ENCODE data around the gene NR1I3. TPM values are rescaled to one million over a fixed set of nuclear protein-coding genes. Genes with fewer than 3 reads are reported as not detected.

The NR1I3 gene
- total and polyA plus RNA-seq, 2 of the 13 experiments (the other 11 are each of a cell fraction or from before 2014, with no cell fraction given), result 0.62 to 0.95 TPM

- POLR2A ChIA-PET, result interaction anchor here (13.8 kb wide), 1 partner anchor 15 kb away, joined by 357 read pairs; the partner anchor contains the start of genes APOA2 and TOMM40L
- CTCF ChIA-PET (ENCODE audit: low intra/inter-chr PET ratio, low total read pairs), result no interaction called here
- in situ Hi-C loops (cut with HindIII; ENCODE audit: extremely low pct_ligation_motif_present, low pct_unique_long_range_greater_than_20kb), result no loop called here
These were observed 30.8 kb downstream of the NR1I3 start for GRCh38 chr1:161207173-161207572.

More at GRCh38 chr1:161207173-161207572, 30.8 kb downstream of the NR1I3 start:
- intact Hi-C loops (cut with micrococcal nuclease; ENCODE audit: unreplicated experiment), result no loop called here
- no peak for FAIRE-seq
- Histone ChIP-seq H3K27ac (ENCODE audit: extremely low read length, insufficient read depth, low read length) (no peak overlapping the region), H3K4me1 (ENCODE audit: insufficient read depth, low read length) (peaks cover 46% of the 10 kb centered on the region), H3K27me3 (ENCODE audit: control insufficient read depth in 1 of 2, insufficient read depth in 2 of 2, low read length in 2 of 2) (no peaks in the 10 kb centered on the region; a peak in 1 of 5 replicates), H3K9ac (ENCODE audit: insufficient read depth, low read depth, low read length) (no peak overlapping the region), H3K4me2 (ENCODE audit: low read depth, low read length) (no peak overlapping the region), H3K4me3 (replicated peaks in 1 of 3; ENCODE audit: insufficient read depth in 1 of 3, low read depth in 2 of 3, low read length in 3 of 3) (no peak overlapping the region), H3K36me3 (replicated peaks in 1 of 2; ENCODE audit: control insufficient read depth in 1 of 2, insufficient read depth in 2 of 2, low read length in 2 of 2) (peaks cover 16 to 75% of the 10 kb centered on the region in 2 experiments), H3K79me2 (ENCODE audit: insufficient read depth, low read length) (peaks cover 25% of the 10 kb centered on the region), H3K9me3 (ENCODE audit: low read length) (no peaks in the 10 kb centered on the region), H4K20me1 (ENCODE audit: insufficient read depth, low read length) (no peaks in the 10 kb centered on the region), H2AFZ (ENCODE audit: low read length) (no peak overlapping the region)
- no peak for TF ChIP-seq RNF219 (CRISPR knock-in tag; IDR thresholded peaks at IDR 0.05)
- TF ChIP-seq ZNF235 (CRISPR knock-in tag; IDR thresholded peaks at IDR 0.05; ENCODE audit: borderline replicate concordance), result no peak
- BruUV-seq (replicated peaks), result no TSS peak
- no peak for ATAC-seq
- DNase-seq (ENCODE audit: low spot score), result no peak
- 100% methylated on average over 8 of the region's 8 CpGs for WGBS (ENCODE audit: low lambda C conversion rate)
